Neural progenitor cell (in vitro differentiated cells): ENCODE data around the gene NSMF. TPM values are rescaled to one million over a fixed set of nuclear protein-coding genes. Genes with fewer than 3 reads are reported as not detected.

Experiments
- DNase-seq: peaks from one replicate; pipeline ENCODE4 v3.0.0-alpha.2; 2016; ENCODE audit warnings: low spot score
- H2AFZ ChIP-seq: fragments of 200-600 bp; sonication (generic); replicated peaks from 2 replicates; pipeline ENCODE4 v1.6.1; 2016; ENCODE audit warnings: antibody characterized with exemption
- H3F3A ChIP-seq: fragments of 200-600 bp; sonication (generic); 2 replicates; pipeline ENCODE4 v1.6.1; 2016; ENCODE audit warnings: antibody characterized with exemption, low read depth
- H3K27ac ChIP-seq: fragments of 200-600 bp; sonication (generic); 2 replicates; pipeline ENCODE4 v1.5.1; 2016; ENCODE audit warnings: mild to moderate bottlenecking
- H3K27me3 ChIP-seq: fragments of 200-600 bp; sonication (generic); 2 replicates; pipeline ENCODE4 v1.6.1; 2016; ENCODE audit warnings: mild to moderate bottlenecking, moderate library complexity
- H3K36me3 ChIP-seq: fragments of 200-600 bp; sonication (generic); 2 replicates; pipeline ENCODE4 v1.5.1; 2016
- H3K4me1 ChIP-seq: fragments of 200-600 bp; sonication (generic); 2 replicates; pipeline ENCODE4 v1.6.1; 2016; ENCODE audit warnings: mixed run types
- H3K4me2 ChIP-seq: fragments of 200-600 bp; sonication (generic); 2 replicates; pipeline ENCODE4 v1.6.1; 2016
- H3K4me3 ChIP-seq: fragments of 200-600 bp; sonication (generic); 2 replicates; pipeline ENCODE4 v1.5.1; 2016
- H3K79me2 ChIP-seq: fragments of 200-600 bp; sonication (generic); 2 replicates; pipeline ENCODE4 v1.6.1; 2016; ENCODE audit warnings: low read depth
- H3K9ac ChIP-seq: fragments of 200-600 bp; sonication (generic); 2 replicates; pipeline ENCODE4 v1.6.1; 2016
- H3K9me3 ChIP-seq: fragments of 200-600 bp; sonication (generic); 2 replicates; pipeline ENCODE4 v1.5.1; 2016; ENCODE audit warnings: low read depth
- H4K20me1 ChIP-seq: fragments of 200-600 bp; sonication (generic); 2 replicates; pipeline ENCODE4 v1.6.1; 2016; ENCODE audit warnings: low read depth
- H3K27ac Mint-ChIP-seq: 3 replicates; pipeline ENCODE4 v1.8.0; 2021; ENCODE audit warnings: mixed read lengths
- H3K27me3 Mint-ChIP-seq: 2 replicates; pipeline ENCODE4 v1.8.0; 2022; ENCODE audit warnings: low read depth, mild to moderate bottlenecking, inconsistent platforms, moderate library complexity, mixed read lengths; ENCODE audit not compliant: insufficient read depth
- H3K36me3 Mint-ChIP-seq: 3 replicates; pipeline ENCODE4 v1.8.0; 2021; ENCODE audit warnings: mixed read lengths
- H3K4me1 Mint-ChIP-seq: 3 replicates; pipeline ENCODE4 v1.8.0; 2021; ENCODE audit warnings: mixed read lengths
- H3K4me3 Mint-ChIP-seq: 3 replicates; pipeline ENCODE4 v1.8.0; 2021; ENCODE audit warnings: mild to moderate bottlenecking, moderate library complexity, mixed read lengths
- H3K9me3 Mint-ChIP-seq: 3 replicates; pipeline ENCODE4 v1.8.0; 2020; ENCODE audit warnings: mixed read lengths
- EZH2 ChIP-seq: fragments of 200-600 bp; sonication (generic); IDR thresholded peaks from 2 replicates; pipeline ENCODE4 v1.6.1; 2017; ENCODE audit warnings: antibody characterized with exemption, mild to moderate bottlenecking, moderate library complexity
- EZH2phosphoT487 ChIP-seq: fragments of 200-600 bp; sonication (generic); IDR thresholded peaks from 2 replicates; pipeline ENCODE4 v1.6.1; 2017; ENCODE audit warnings: antibody characterized with exemption
- total RNA-seq: library from RNA; depleted of rRNA; stranded (reverse); fragments of >200 nt; gene quantifications from 2 replicates; pipeline ENCODE4 v1.2.3, GENCODE V29; 2015; ENCODE audit warnings: low replicate concordance
- TF ChIP-seq, protein P1 (sequence below): fragments of 200-600 bp; sonication (generic); IDR thresholded peaks from 2 replicates; pipeline ENCODE4 v1.5.1; 2017; ENCODE audit warnings: antibody characterized with exemption, mild to moderate bottlenecking

The NSMF gene, protein sequence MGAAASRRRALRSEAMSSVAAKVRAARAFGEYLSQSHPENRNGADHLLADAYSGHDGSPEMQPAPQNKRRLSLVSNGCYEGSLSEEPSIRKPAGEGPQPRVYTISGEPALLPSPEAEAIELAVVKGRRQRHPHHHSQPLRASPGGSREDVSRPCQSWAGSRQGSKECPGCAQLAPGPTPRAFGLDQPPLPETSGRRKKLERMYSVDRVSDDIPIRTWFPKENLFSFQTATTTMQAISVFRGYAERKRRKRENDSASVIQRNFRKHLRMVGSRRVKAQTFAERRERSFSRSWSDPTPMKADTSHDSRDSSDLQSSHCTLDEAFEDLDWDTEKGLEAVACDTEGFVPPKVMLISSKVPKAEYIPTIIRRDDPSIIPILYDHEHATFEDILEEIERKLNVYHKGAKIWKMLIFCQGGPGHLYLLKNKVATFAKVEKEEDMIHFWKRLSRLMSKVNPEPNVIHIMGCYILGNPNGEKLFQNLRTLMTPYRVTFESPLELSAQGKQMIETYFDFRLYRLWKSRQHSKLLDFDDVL
- 17.1 and 62.0 TPM in 2 replicates for total RNA-seq

DNA sequence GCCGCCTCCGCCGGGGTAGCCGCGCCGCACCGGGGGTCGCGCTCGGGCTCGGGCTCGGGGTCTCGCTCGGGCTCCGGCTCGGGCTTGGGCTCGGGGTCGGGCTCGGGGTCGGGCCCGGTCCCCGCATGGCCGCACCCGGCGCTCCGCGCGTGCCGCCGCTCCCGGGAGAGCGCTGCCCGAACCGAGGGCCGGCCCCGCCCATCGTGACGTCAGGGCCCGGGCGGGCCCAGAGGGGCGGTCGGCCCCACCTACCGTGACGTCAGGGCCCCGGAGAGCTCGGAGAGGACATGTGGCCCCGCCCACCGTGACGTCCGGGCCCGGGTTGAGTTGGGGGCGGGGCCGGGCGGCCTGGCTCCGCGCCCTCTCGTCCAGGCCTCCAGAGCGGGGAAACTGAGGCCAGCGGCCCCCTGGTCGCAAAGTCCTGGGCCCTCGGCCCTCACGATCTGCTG is at the start of gene NSMF:
NSMF (minus strand) TSS at position 183 of the 449 bp plus-strand sequence. CDS start 232 bp downstream, outside the sequence.
- no peaks in the 10 kb centered on the region for H3K9me3 ChIP-seq
- H3K9ac ChIP-seq: peak within 1 kb of the TSS; percentile 23
- Mint-ChIP-seq H3K36me3 (peaks cover 2% of the 10 kb centered on the region), H3K27me3 (peaks cover 2% of the 10 kb centered on the region), H3K27ac (peak within 1 kb of the TSS; percentile 83), H3K4me1 (peaks cover 18% of the 10 kb centered on the region), H3K9me3 (no peaks in the 10 kb centered on the region), H3K4me3 (peak within 1 kb of the TSS; percentile 73)
- peaks cover 18% of the 10 kb centered on the region for H3K4me1 ChIP-seq
- H3K4me2 ChIP-seq: peak within 1 kb of the TSS; percentile 95
- H3K27me3 ChIP-seq: peaks cover 48% of the 10 kb centered on the region
- TF ChIP-seq EZH2 (no peak), EZH2phosphoT487 (no peak)
- H3K36me3 ChIP-seq: no peaks in the 10 kb centered on the region
- H2AFZ ChIP-seq: no peak within 1 kb of the TSS
- peaks cover 41% of the 10 kb centered on the region for H4K20me1 ChIP-seq
- H3F3A ChIP-seq: peaks cover 10% of the 10 kb centered on the region
- no peak within 1 kb of the TSS for H3K27ac ChIP-seq
- H3K79me2 ChIP-seq: peaks cover 7% of the 10 kb centered on the region
- peak; percentile 98 for DNase-seq
- peak within 1 kb of the TSS; percentile 86 for H3K4me3 ChIP-seq

DNA sequence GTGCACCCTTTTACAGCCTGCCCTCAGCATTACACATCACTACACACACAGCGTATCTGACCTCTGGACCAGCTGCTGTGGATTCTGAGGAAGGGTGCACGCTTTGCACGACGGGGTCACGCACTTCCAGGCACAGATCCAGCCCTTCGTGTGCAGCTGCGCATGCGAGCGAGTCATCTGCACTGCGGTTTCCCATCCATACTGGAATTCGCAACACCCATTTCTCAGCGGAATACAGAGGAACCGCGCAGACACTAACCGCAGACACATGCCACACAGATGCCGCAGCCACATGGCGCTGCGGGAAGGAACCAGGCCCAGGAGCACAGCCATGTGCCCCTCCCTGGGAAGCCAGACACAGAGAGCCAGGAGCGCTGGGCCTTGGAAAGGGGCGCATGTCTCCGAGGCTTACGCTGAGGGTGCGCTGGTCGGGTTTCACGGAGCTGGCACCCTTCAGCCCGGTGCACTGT is 47.6 kb upstream of the NSMF start:
- TF ChIP-seq, protein P1, sequence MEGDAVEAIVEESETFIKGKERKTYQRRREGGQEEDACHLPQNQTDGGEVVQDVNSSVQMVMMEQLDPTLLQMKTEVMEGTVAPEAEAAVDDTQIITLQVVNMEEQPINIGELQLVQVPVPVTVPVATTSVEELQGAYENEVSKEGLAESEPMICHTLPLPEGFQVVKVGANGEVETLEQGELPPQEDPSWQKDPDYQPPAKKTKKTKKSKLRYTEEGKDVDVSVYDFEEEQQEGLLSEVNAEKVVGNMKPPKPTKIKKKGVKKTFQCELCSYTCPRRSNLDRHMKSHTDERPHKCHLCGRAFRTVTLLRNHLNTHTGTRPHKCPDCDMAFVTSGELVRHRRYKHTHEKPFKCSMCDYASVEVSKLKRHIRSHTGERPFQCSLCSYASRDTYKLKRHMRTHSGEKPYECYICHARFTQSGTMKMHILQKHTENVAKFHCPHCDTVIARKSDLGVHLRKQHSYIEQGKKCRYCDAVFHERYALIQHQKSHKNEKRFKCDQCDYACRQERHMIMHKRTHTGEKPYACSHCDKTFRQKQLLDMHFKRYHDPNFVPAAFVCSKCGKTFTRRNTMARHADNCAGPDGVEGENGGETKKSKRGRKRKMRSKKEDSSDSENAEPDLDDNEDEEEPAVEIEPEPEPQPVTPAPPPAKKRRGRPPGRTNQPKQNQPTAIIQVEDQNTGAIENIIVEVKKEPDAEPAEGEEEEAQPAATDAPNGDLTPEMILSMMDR: no peak
- TF ChIP-seq EZH2phosphoT487 (no peak), EZH2 (no peak)
- H3K4me1 ChIP-seq: no peaks in the 10 kb centered on the region

DNA sequence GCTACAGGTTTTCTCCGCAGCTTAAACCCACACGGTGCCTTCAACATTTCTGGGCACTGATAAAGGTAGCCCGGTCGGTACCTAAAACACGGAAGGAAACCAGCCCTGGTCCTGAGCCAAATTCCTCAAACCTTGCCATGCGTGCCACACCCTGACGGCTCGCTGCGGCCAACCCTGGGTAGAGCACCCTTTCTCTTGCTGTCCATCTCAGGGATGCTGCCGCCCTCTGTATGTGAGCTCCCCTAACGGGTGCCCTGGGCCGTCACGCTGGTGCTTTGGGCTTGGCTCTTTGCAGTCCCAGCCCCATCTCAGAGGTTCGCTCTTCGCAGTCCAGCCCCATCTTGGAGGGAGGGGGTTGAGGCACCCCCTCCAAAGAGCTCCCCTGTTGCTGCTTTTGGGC is 47.1 kb upstream of the NSMF start:
- Mint-ChIP-seq H3K4me1 (peaks cover 4% of the 10 kb centered on the region), H3K9me3 (peaks cover 24% of the 10 kb centered on the region), H3K36me3 (peaks cover 12% of the 10 kb centered on the region), H3K27ac (no peak overlapping the region), H3K27me3 (peaks cover 15% of the 10 kb centered on the region), H3K4me3 (no peak overlapping the region)
- H3K9ac ChIP-seq: no peak overlapping the region
- H3K4me3 ChIP-seq: no peak overlapping the region
- H3K4me2 ChIP-seq: no peak overlapping the region
- no peaks in the 10 kb centered on the region for H4K20me1 ChIP-seq
- H3K9me3 ChIP-seq: no peaks in the 10 kb centered on the region
- no peaks in the 10 kb centered on the region for H3K36me3 ChIP-seq
- no peak for TF ChIP-seq EZH2
- TF ChIP-seq, protein P1: no peak
- no peak for TF ChIP-seq EZH2phosphoT487
- no peak overlapping the region for H2AFZ ChIP-seq
- H3K79me2 ChIP-seq: no peaks in the 10 kb centered on the region
- peaks cover 11% of the 10 kb centered on the region for H3F3A ChIP-seq
- no peaks in the 10 kb centered on the region for H3K27me3 ChIP-seq
- DNase-seq: no peak
- H3K4me1 ChIP-seq: no peaks in the 10 kb centered on the region
- H3K27ac ChIP-seq: no peak overlapping the region

More for the DNA sequence above, 47.6 kb upstream of the NSMF start:
- H3K9me3 Mint-ChIP-seq: peaks cover 23% of the 10 kb centered on the region
- no peaks in the 10 kb centered on the region for H4K20me1 ChIP-seq
- DNase-seq: no peak
- no peaks in the 10 kb centered on the region for H3K36me3 ChIP-seq
- H3K4me3 ChIP-seq: no peak overlapping the region
- H3K4me2 ChIP-seq: no peak overlapping the region
- H3K4me3 Mint-ChIP-seq: no peak overlapping the region
- no peak overlapping the region for H3K9ac ChIP-seq
- no peak overlapping the region for H3K27ac ChIP-seq
- no peaks in the 10 kb centered on the region for H3K27me3 ChIP-seq
- H3F3A ChIP-seq: peaks cover 11% of the 10 kb centered on the region
- peaks cover 5% of the 10 kb centered on the region for H3K4me1 Mint-ChIP-seq
- H3K79me2 ChIP-seq: no peaks in the 10 kb centered on the region
- H3K27ac Mint-ChIP-seq: no peak overlapping the region
- peaks cover 12% of the 10 kb centered on the region for H3K36me3 Mint-ChIP-seq
- H2AFZ ChIP-seq: no peak overlapping the region
- H3K9me3 ChIP-seq: no peaks in the 10 kb centered on the region
- H3K27me3 Mint-ChIP-seq: peaks cover 15% of the 10 kb centered on the region
